Uterus (tissue), 4 donors: Measurements from ENCODE around the gene SGMS1. TPM values are rescaled to one million over a fixed set of nuclear protein-coding genes. Genes with fewer than 3 reads are reported as not detected.
A peak's percentile ranks its signal among the peaks of the same experiment; 100 is the strongest.
"Not testable (repeated sequence)": the region's sequence is repeated elsewhere in the genome, so short reads cannot be mapped to it uniquely, and the experiment has no call there.

Source experiments
- DNase-seq, 2 donors: peaks; one replicate each; pipeline ENCODE4 v3.0.0-alpha.2; 2019 to 2020
- H3K27ac ChIP-seq, 2 donors: fragments of 200-600 bp; sonication (generic); 1 replicate in 1 of 2; 2 replicates in 1 of 2; pipeline ENCODE4 v1.5.1; 2016 to 2018
- H3K27me3 ChIP-seq, 2 donors: fragments of 200-600 bp; sonication (generic); one replicate each; pipeline ENCODE4 v1.5.1; 2018 to 2019; ENCODE audit warnings: control low read depth in 1 of 2
- H3K36me3 ChIP-seq, 2 donors: fragments of 200-600 bp; sonication (generic); one replicate each; pipeline ENCODE4 v1.5.1; 2019; ENCODE audit warnings: control low read depth in 1 of 2
- H3K4me1 ChIP-seq, 2 donors: fragments of 200-600 bp; sonication (generic); one replicate each; pipeline ENCODE4 v1.5.1; 2018 to 2019; ENCODE audit warnings: control low read depth in 1 of 2
- H3K4me3 ChIP-seq, 2 donors: fragments of 200-600 bp; sonication (generic); 1 replicate in 1 of 2; 2 replicates in 1 of 2; pipeline ENCODE4 v1.5.1; 2018 to 2019; ENCODE audit warnings: mild to moderate bottlenecking in 1 of 2
- H3K9me3 ChIP-seq, 2 donors: fragments of 200-600 bp; sonication (generic); one replicate each; pipeline ENCODE4 v1.5.1; 2019; ENCODE audit warnings: control low read depth in 1 of 2
- CTCF ChIP-seq, 4 experiments: fragments of 200-600 bp in 2 of 4; fragments of 450-650 bp in 2 of 4; sonication (generic) in 2 of 4; IDR thresholded peaks; one replicate each; pipeline ENCODE4 v1.5.1; 2016 to 2019; ENCODE audit warnings: antibody characterized with exemption in 4 of 4, mild to moderate bottlenecking in 2 of 4, moderate library complexity in 1 of 4
- POLR2A ChIP-seq, 2 donors: fragments of 450-650 bp; IDR thresholded peaks; one replicate each; pipeline ENCODE4 v1.6.1; 2016; ENCODE audit warnings: antibody characterized with exemption in 2 of 2, mild to moderate bottlenecking in 1 of 2, moderate library complexity in 1 of 2
- intact Hi-C: fragments of 100-400 bp; cut with DNase I; formaldehyde crosslinking; loops from one replicate; pipeline ENCODE4 v1.15.1; 2023; ENCODE audit warnings: low total_unique reads
- total RNA-seq, 4 donors: library from RNA; depleted of rRNA in 3 of 4; stranded (reverse); fragments of >200 nt in 3 of 4; gene quantifications; one replicate each; pipeline versions ENCODE4 v1.1.0 to v1.2.4, GENCODE V29; 2014 to 2023
- donor health status: DM: yes; HTN: yes; CAD: no.

Gene SGMS1
- total RNA-seq, 4 donors from 2014 or later = 38.0 to 102 (median 57.7) TPM

DNA sequence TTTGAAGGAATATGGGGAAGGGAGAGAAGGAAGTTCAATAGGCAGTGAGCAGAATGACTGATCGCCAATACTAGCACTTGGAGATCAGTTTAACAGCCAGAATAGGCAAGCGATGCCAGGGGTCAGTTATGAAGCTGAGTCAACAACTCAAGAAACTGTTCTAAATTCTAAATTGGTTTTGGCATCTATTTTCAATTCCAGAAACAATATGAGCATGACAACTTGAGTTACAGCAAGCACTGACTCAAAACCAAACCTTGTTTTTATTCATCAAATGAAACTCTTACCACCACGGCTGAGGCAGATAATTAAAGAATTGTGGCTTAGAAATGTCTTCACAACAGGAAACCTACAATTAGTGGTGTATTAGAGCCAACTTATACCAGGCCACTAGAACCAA lies 192.0 kb downstream of the SGMS1 start:
- intact Hi-C loops = no loop called here
- Histone ChIP-seq H3K4me3 (no peak overlapping the region), H3K36me3 (no peaks in the 10 kb centered on the region), H3K9me3 (no peaks in the 10 kb centered on the region), H3K27ac (peak overlapping the region; percentile 47 to 57), H3K4me1 (no peaks in the 10 kb centered on the region), H3K27me3 (no peaks in the 10 kb centered on the region)
- DNase-seq = no peak
- TF ChIP-seq CTCF (IDR thresholded peaks at IDR 0.05) = no peak

- no peaks in the 10 kb centered on the region for H3K36me3 ChIP-seq
- no peak for TF ChIP-seq POLR2A (IDR thresholded peaks at IDR 0.05)
- TF ChIP-seq CTCF (IDR thresholded peaks at IDR 0.05) = no peak
- intact Hi-C loops = no loop called here
- H3K27ac ChIP-seq = peak overlapping the region; percentile 47 to 57
- H3K9me3 ChIP-seq = no peaks in the 10 kb centered on the region
- H3K4me1 ChIP-seq = no peaks in the 10 kb centered on the region
- no peak for DNase-seq
- no peak overlapping the region for H3K4me3 ChIP-seq
- no peaks in the 10 kb centered on the region for H3K27me3 ChIP-seq
Measured at GRCh38 chr10:50431133-50431532, 192.6 kb downstream of the SGMS1 start.

DNA sequence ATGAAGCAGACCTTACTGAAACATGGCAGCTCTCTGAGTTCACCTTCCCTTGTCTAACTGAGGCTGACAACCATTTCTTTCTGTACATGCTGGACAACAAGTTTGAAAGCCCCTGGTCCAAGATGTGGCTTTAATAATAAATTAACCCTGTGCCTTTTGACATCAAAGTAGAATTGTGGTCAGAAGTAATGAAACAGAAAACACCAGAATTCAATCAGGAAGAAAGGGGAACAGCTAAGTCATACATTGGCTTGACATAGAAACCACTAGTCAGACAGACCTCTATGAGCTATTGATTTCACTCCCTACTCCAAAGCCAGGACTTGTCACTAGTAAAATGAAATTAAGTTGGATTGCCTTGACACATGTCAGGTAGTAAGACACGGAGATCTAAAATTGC lies 197.3 kb downstream of the SGMS1 start:
- no peak overlapping the region for H3K4me3 ChIP-seq
- H3K9me3 ChIP-seq = no peaks in the 10 kb centered on the region
- no peaks in the 10 kb centered on the region for H3K36me3 ChIP-seq
- no peaks in the 10 kb centered on the region for H3K27me3 ChIP-seq
- DNase-seq = no peak
- H3K27ac ChIP-seq = no peak overlapping the region
- no peaks in the 10 kb centered on the region for H3K4me1 ChIP-seq
- intact Hi-C loops = no loop called here
- TF ChIP-seq CTCF (IDR thresholded peaks at IDR 0.05) (no peak), POLR2A (IDR thresholded peaks at IDR 0.05) (no peak)

DNA sequence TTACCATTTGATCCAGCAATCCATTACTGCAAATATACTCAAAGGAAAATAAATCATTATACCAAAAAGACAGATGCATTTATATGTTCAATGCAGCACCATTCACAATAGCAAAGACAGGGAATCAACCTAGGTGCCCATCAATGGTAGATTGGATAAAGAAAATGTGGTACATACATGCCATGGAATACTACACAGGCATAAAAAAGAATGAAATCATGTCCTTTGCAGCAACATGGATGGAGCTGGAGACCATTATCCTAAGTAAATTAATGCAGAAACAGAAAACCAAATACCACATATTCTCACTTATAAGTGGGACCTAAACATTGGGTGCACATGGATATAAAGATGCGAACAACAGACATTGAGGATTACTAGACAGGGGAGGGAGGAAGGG lies 198.5 kb downstream of the SGMS1 start:
- intact Hi-C loops, H3K36me3 ChIP-seq, H3K9me3 ChIP-seq, H3K4me3 ChIP-seq, H3K27me3 ChIP-seq, DNase-seq, H3K4me1 ChIP-seq, H3K27ac ChIP-seq: not testable (repeated sequence)

GRCh38 chr10:50423448-50423847 lies 200.3 kb downstream of the SGMS1 start:
- H3K4me3 ChIP-seq = no peak overlapping the region
- no peak overlapping the region for H3K27ac ChIP-seq
- H3K9me3 ChIP-seq = no peaks in the 10 kb centered on the region
- H3K4me1 ChIP-seq = no peaks in the 10 kb centered on the region
- intact Hi-C loops = no loop called here
- TF ChIP-seq POLR2A (IDR thresholded peaks at IDR 0.05) (no peak), CTCF (IDR thresholded peaks at IDR 0.05) (no peak)
- DNase-seq = no peak
- H3K36me3 ChIP-seq = no peaks in the 10 kb centered on the region
- no peaks in the 10 kb centered on the region for H3K27me3 ChIP-seq

DNA sequence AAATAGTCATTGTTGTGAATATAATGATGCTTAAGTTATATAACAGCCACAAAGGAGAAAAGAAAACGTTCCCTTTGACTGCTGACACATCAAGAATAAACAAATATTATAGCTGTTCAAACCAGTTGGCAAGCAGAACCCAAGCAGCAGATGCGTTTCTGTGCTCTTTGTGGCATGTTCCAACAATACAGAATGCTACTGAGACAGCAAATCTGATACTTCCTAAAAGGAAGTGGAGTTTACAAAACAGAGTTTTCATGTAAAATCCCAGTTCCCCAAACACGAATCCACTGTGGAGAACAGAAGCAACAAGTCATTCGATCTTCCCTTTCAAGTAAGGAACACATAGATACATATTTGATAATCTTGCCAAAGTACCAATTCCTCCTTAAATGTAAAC lies 201.5 kb downstream of the SGMS1 start:
- TF ChIP-seq CTCF (IDR thresholded peaks at IDR 0.05) (no peak), POLR2A (IDR thresholded peaks at IDR 0.05) (no peak)
- Histone ChIP-seq H3K27ac (no peak overlapping the region), H3K36me3 (no peaks in the 10 kb centered on the region), H3K27me3 (no peaks in the 10 kb centered on the region), H3K9me3 (no peaks in the 10 kb centered on the region), H3K4me3 (no peak overlapping the region), H3K4me1 (no peaks in the 10 kb centered on the region)
- no peak for DNase-seq
- intact Hi-C loops = no loop called here
